Measurements from ENCODE around the gene KMO.

DNA sequence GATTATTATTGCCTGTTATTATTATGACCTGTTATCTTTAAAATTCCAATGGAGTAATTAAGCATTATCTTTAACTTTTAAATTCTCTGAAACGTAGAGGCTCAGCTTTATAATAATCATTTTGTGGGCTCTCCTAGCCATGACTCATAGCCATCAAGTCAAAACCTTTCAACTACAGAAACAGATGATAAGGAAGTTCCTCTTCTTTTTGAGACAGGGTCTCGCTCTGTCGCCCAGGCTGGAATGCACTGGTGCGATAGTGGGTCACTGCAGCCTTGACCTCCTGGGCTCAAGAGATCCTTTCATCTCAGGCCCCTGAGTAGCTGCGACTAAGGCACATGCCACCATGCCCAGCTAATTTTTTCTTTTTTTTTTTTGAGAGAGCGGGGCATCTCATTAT lies 64.5 kb downstream of the KMO start:
- TF ChIP-seq FOS (IDR thresholded peaks at IDR 0.05; ENCODE audit: borderline replicate concordance, insufficient read depth, low read length) (no peak), CTCF (IDR thresholded peaks at IDR 0.05; ENCODE audit: extremely low read depth in 1 of 2, insufficient read depth in 1 of 2, low read depth in 1 of 2, low read length in 2 of 2) (no peak), POLR2A (IDR thresholded peaks at IDR 0.05; ENCODE audit: low read depth, low read length) (no peak), EZH2 (IDR thresholded peaks at IDR 0.05; ENCODE audit: borderline replicate concordance, low read depth, low read length, severe bottlenecking) (no peak), MAX (IDR thresholded peaks at IDR 0.05; ENCODE audit: insufficient read depth, insufficient read length) (no peak)

Measured in endothelial cell of umbilical vein (primary cell).